Measurements from ENCODE around the gene SLC35F4.

- no peak for TF ChIP-seq CTCF (IDR thresholded peaks at IDR 0.05)
- TF ChIP-seq POLR2A (IDR thresholded peaks at IDR 0.05), result no peak
- TF ChIP-seq EP300 (IDR thresholded peaks at IDR 0.05), result no peak
Measured at GRCh38 chr14:57883061-57883460, 17.2 kb upstream of the SLC35F4 start.

Data from upper lobe of left lung (tissue), 4 donors.